ENCODE data around the gene SIPA1L3. TPM values are rescaled to one million over a fixed set of nuclear protein-coding genes. Genes with fewer than 3 reads are reported as not detected.

SIPA1L3 gene
- total and polyA plus RNA-seq, 2 donors from 2014 or later, result 5.8 to 61.7 TPM

- no peak for DNase-seq
- H3K9me3 ChIP-seq (ENCODE audit: control insufficient read depth in 2 of 3, insufficient read depth in 1 of 3, low read length in 3 of 3), result no peaks in the 10 kb centered on the region
- TF ChIP-seq CTCF (IDR thresholded peaks at IDR 0.05; ENCODE audit: borderline replicate concordance, extremely low read depth, insufficient read depth), result no peak
- H3K4me1 ChIP-seq (ENCODE audit: control insufficient read depth in 2 of 3, insufficient read depth in 2 of 3, low read depth in 1 of 3, low read length in 3 of 3), result peaks cover 2 to 11% (median 5%) of the 10 kb centered on the region in 3 donors
- no peaks in the 10 kb centered on the region for H3K36me3 ChIP-seq (ENCODE audit: control insufficient read depth in 2 of 3, insufficient read depth in 3 of 3, low read length in 3 of 3)
- peak overlapping the region in 1 of 3 donors; percentile 31 for H3K9ac ChIP-seq (ENCODE audit: low read length in 3 of 3)
- H3K27me3 ChIP-seq (ENCODE audit: control insufficient read depth, insufficient read depth, low read length), result no peaks in the 10 kb centered on the region
- no peak for FAIRE-seq
- intact Hi-C loops (cut with DNase I), result no loop called here
- no peak overlapping the region for H3K4me3 ChIP-seq (ENCODE audit: low read length in 3 of 3)
- peak overlapping the region; percentile 38 to 61 for H3K27ac ChIP-seq (ENCODE audit: low read depth in 2 of 2, low read length in 2 of 2)
Measured at GRCh38 chr19:37953918-37954303, 46.9 kb downstream of the SIPA1L3 start.

GRCh38 chr19:37954421-37954874 is 47.4 kb downstream of the SIPA1L3 start:
- TF ChIP-seq CTCF (IDR thresholded peaks at IDR 0.05; ENCODE audit: borderline replicate concordance, extremely low read depth, insufficient read depth), result no peak
- no peak overlapping the region for H3K27ac ChIP-seq (ENCODE audit: low read depth in 2 of 2, low read length in 2 of 2)
- no peaks in the 10 kb centered on the region for H3K27me3 ChIP-seq (ENCODE audit: control insufficient read depth, insufficient read depth, low read length)
- no peak overlapping the region for H3K9ac ChIP-seq (ENCODE audit: low read length in 3 of 3)
- H3K4me1 ChIP-seq (ENCODE audit: control insufficient read depth in 2 of 3, insufficient read depth in 2 of 3, low read depth in 1 of 3, low read length in 3 of 3), result peaks cover 2 to 11% (median 5%) of the 10 kb centered on the region in 3 donors
- DNase-seq (peak in 3 of 5 donors; percentile 39 to 72 (median 62)), FAIRE-seq (no peak)
- H3K36me3 ChIP-seq (ENCODE audit: control insufficient read depth in 2 of 3, insufficient read depth in 3 of 3, low read length in 3 of 3), result no peaks in the 10 kb centered on the region
- H3K4me3 ChIP-seq (ENCODE audit: low read length in 3 of 3), result no peak overlapping the region
- intact Hi-C loops (cut with DNase I), result no loop called here
- H3K9me3 ChIP-seq (ENCODE audit: control insufficient read depth in 2 of 3, insufficient read depth in 1 of 3, low read length in 3 of 3), result no peaks in the 10 kb centered on the region

- no peak for TF ChIP-seq CTCF (IDR thresholded peaks at IDR 0.05; ENCODE audit: borderline replicate concordance, extremely low read depth, insufficient read depth)
- no peak overlapping the region for H3K9ac ChIP-seq (ENCODE audit: low read length in 3 of 3)
Measured at GRCh38 chr19:37955986-37956385, 49.0 kb downstream of the SIPA1L3 start.

GRCh38 chr19:37957176-37957575 is 50.2 kb downstream of the SIPA1L3 start:
- no peak for FAIRE-seq
- Histone ChIP-seq H3K27ac (ENCODE audit: low read depth in 2 of 2, low read length in 2 of 2) (no peak overlapping the region), H3K27me3 (ENCODE audit: control insufficient read depth, insufficient read depth, low read length) (no peaks in the 10 kb centered on the region), H3K9ac (ENCODE audit: low read length in 3 of 3) (no peak overlapping the region), H3K4me3 (ENCODE audit: low read length in 3 of 3) (no peak overlapping the region), H3K4me1 (ENCODE audit: control insufficient read depth in 2 of 3, insufficient read depth in 2 of 3, low read depth in 1 of 3, low read length in 3 of 3) (peaks cover under 1 to 9% (median 2%) of the 10 kb centered on the region in 3 donors), H3K9me3 (ENCODE audit: control insufficient read depth in 2 of 3, insufficient read depth in 1 of 3, low read length in 3 of 3) (no peaks in the 10 kb centered on the region), H3K36me3 (ENCODE audit: control insufficient read depth in 2 of 3, insufficient read depth in 3 of 3, low read length in 3 of 3) (no peaks in the 10 kb centered on the region)
- no peak for TF ChIP-seq CTCF (IDR thresholded peaks at IDR 0.05; ENCODE audit: borderline replicate concordance, extremely low read depth, insufficient read depth)
- intact Hi-C loops (cut with DNase I), result no loop called here
- DNase-seq, result no peak

More at GRCh38 chr19:37955986-37956385, 49.0 kb downstream of the SIPA1L3 start:
- Histone ChIP-seq H3K27me3 (ENCODE audit: control insufficient read depth, insufficient read depth, low read length) (no peaks in the 10 kb centered on the region), H3K9me3 (ENCODE audit: control insufficient read depth in 2 of 3, insufficient read depth in 1 of 3, low read length in 3 of 3) (no peaks in the 10 kb centered on the region), H3K36me3 (ENCODE audit: control insufficient read depth in 2 of 3, insufficient read depth in 3 of 3, low read length in 3 of 3) (no peaks in the 10 kb centered on the region), H3K4me1 (ENCODE audit: control insufficient read depth in 2 of 3, insufficient read depth in 2 of 3, low read depth in 1 of 3, low read length in 3 of 3) (peaks cover 2 to 11% (median 5%) of the 10 kb centered on the region in 3 donors), H3K4me3 (ENCODE audit: low read length in 3 of 3) (no peak overlapping the region), H3K27ac (ENCODE audit: low read depth in 2 of 2, low read length in 2 of 2) (no peak overlapping the region)
- DNase-seq (no peak), FAIRE-seq (no peak)
- intact Hi-C loops (cut with DNase I), result no loop called here
